HepG2 (cell line): ENCODE results near the gene CPSF6. TPM values are rescaled to one million over a fixed set of nuclear protein-coding genes. Genes with fewer than 3 reads are reported as not detected.

ENCODE experiments used
- ATAC-seq: fragments of 200-7000 bp; cut with Tn5 transposase; 3 replicates; pipeline ENCODE4 v1.9.1; 2020; ENCODE audit warnings: mild to moderate bottlenecking, moderate library complexity
- BruUV-seq: library from RNA; stranded (reverse); fragments of 400-500 nt; replicated peaks from 2 replicates; lab custom pipeline; 2021; lab: Mats Ljungman, UMichigan
- CTCF ChIA-PET: fragments of 300-600 bp; formaldehyde crosslinking; extraction: SDS; loops from one replicate; lab custom pipeline; 2021; ENCODE audit warnings: low total read pairs, inconsistent platforms, low intra/inter-chr PET ratio; lab: Yijun Ruan, JAX
- POLR2A ChIA-PET: fragments of 350-600 bp; sonication (Branson Sonifier 250); formaldehyde crosslinking; loops from one replicate; lab custom pipeline; 2020; ENCODE audit warnings: antibody characterized with exemption, inconsistent platforms; lab: Yijun Ruan, JAX
- DNase-seq: peaks from one replicate; pipeline ENCODE4 v3.0.0-alpha.2; 2015; ENCODE audit warnings: low spot score
- FAIRE-seq: peaks from 3 replicates; lab custom pipeline; 2011; peaks lifted over from hg19 to GRCh38; lab: Jason Lieb, UNC
- H2AFZ ChIP-seq: one replicate; pipeline ENCODE4 v1.6.1; 2011; ENCODE audit warnings: low read length, inconsistent platforms
- H3K27ac ChIP-seq: fragments of 300-600 bp; 3 replicates; pipeline ENCODE4 v1.8.0; 2011; ENCODE audit warnings: mixed run types, mild to moderate bottlenecking, mixed read lengths, low read length, inconsistent platforms; ENCODE audit not compliant: insufficient read depth; ENCODE audit errors: extremely low read length
- H3K27me3 ChIP-seq, 2 experiments: fragments of 200-600 bp in 1 of 2; 2 replicates in 1 of 2; 3 replicates in 1 of 2; pipeline versions ENCODE4 v1.6.0 to v1.8.0; 2011; ENCODE audit warnings: low read length in 2 of 2, mild to moderate bottlenecking in 2 of 2, moderate library complexity in 2 of 2, inconsistent platforms in 1 of 2; ENCODE audit not compliant: insufficient read depth in 2 of 2, control insufficient read depth in 1 of 2
- H3K36me3 ChIP-seq, 2 experiments: fragments of 200-600 bp in 1 of 2; replicated peaks in 1 of 2; 2 replicates in 1 of 2; 3 replicates in 1 of 2; pipeline versions ENCODE4 v1.5.1 to v1.8.0; 2011; ENCODE audit warnings: low read length in 2 of 2, inconsistent platforms in 1 of 2; ENCODE audit not compliant: insufficient read depth in 2 of 2, control insufficient read depth in 1 of 2
- H3K4me1 ChIP-seq: 2 replicates; pipeline ENCODE4 v1.5.1; 2012; ENCODE audit warnings: low read length, inconsistent platforms; ENCODE audit not compliant: insufficient read depth
- H3K4me2 ChIP-seq: 2 replicates; pipeline ENCODE4 v1.6.0; 2011; ENCODE audit warnings: low read depth, low read length, inconsistent platforms
- H3K4me3 ChIP-seq, 3 experiments: fragments of 200-600 bp in 1 of 3; sonication (generic), shearing (Covaris generic) in 1 of 3; replicated peaks in 1 of 3; 2 replicates each; pipeline ENCODE4 v1.5.1; 2011 to 2016; ENCODE audit warnings: low read length in 3 of 3, inconsistent platforms in 2 of 3, low read depth in 2 of 3, mild to moderate bottlenecking in 2 of 3, control low read depth in 1 of 3, mixed read lengths in 1 of 3; ENCODE audit not compliant: insufficient read depth in 1 of 3
- H3K79me2 ChIP-seq: one replicate; pipeline ENCODE4 v1.6.1; 2011; ENCODE audit warnings: low read length, inconsistent platforms; ENCODE audit not compliant: insufficient read depth
- H3K9ac ChIP-seq: 2 replicates; pipeline ENCODE4 v1.6.0; 2011; ENCODE audit warnings: mild to moderate bottlenecking, low read depth, low read length, inconsistent platforms; ENCODE audit not compliant: insufficient read depth
- H3K9me3 ChIP-seq: 2 replicates; pipeline ENCODE4 v1.5.1; 2012; ENCODE audit warnings: mild to moderate bottlenecking, low read length
- H4K20me1 ChIP-seq: 2 replicates; pipeline ENCODE4 v1.6.0; 2011; ENCODE audit warnings: inconsistent platforms, mild to moderate bottlenecking, low read length, moderate library complexity; ENCODE audit not compliant: insufficient read depth
- DPF2 ChIP-seq: sonication (generic); formaldehyde crosslinking; IDR thresholded peaks from 2 replicates; pipeline ENCODE4 v1.4.0; 2020; ENCODE audit warnings: mild to moderate bottlenecking, low read depth, missing genetic modification reagents, borderline replicate concordance
- EZH2 ChIP-seq: conservative IDR thresholded peaks from 2 replicates; pipeline ENCODE4 v1.6.1; 2012; ENCODE audit warnings: mild to moderate bottlenecking, low read depth, low read length, moderate library complexity
- KIAA2018 ChIP-seq: sonication (generic); formaldehyde crosslinking; IDR thresholded peaks from 2 replicates; pipeline ENCODE4 v1.5.0; 2020; ENCODE audit warnings: mild to moderate bottlenecking, missing genetic modification reagents, borderline replicate concordance
- KLF11 ChIP-seq: IDR thresholded peaks from 2 replicates; pipeline ENCODE4 v1.6.1; 2016; ENCODE audit warnings: missing compliant biosample characterization
- SATB2 ChIP-seq: sonication (generic); formaldehyde crosslinking; IDR thresholded peaks from 2 replicates; pipeline ENCODE4 v1.5.0; 2020; ENCODE audit warnings: missing genetic modification reagents
- TBX3 ChIP-seq: fragments of 450-650 bp; IDR thresholded peaks from 2 replicates; pipeline ENCODE4 v1.6.1; 2017; ENCODE audit warnings: antibody characterized with exemption, mild to moderate bottlenecking, inconsistent platforms, borderline replicate concordance
- ZBTB1 ChIP-seq: sonication (generic); formaldehyde crosslinking; IDR thresholded peaks from 2 replicates; pipeline ENCODE4 v1.4.0; 2020; ENCODE audit warnings: missing genetic modification reagents, borderline replicate concordance
- ZBTB38 ChIP-seq: sonication (generic); formaldehyde crosslinking; IDR thresholded peaks from 2 replicates; pipeline ENCODE4 v1.5.1; 2020; ENCODE audit warnings: mild to moderate bottlenecking, missing genetic modification reagents
- ZNF44 ChIP-seq: sonication (generic); formaldehyde crosslinking; IDR thresholded peaks from 2 replicates; pipeline ENCODE4 v1.5.1; 2020; ENCODE audit warnings: mild to moderate bottlenecking, missing genetic modification reagents
- ZNF550 ChIP-seq: sonication (generic); formaldehyde crosslinking; IDR thresholded peaks from 2 replicates; pipeline ENCODE4 v1.4.0; 2020; ENCODE audit warnings: mild to moderate bottlenecking, missing genetic modification reagents, borderline replicate concordance
- ZNF766 ChIP-seq: sonication (generic); formaldehyde crosslinking; IDR thresholded peaks from 2 replicates; pipeline ENCODE4 v1.5.0; 2020; ENCODE audit warnings: missing genetic modification reagents, borderline replicate concordance
- ZSCAN21 ChIP-seq: sonication (generic); formaldehyde crosslinking; IDR thresholded peaks from 2 replicates; pipeline ENCODE4 v1.8.0; 2022; ENCODE audit warnings: mild to moderate bottlenecking, missing genetic modification reagents, moderate library complexity, borderline replicate concordance
- ZSCAN31 ChIP-seq: sonication (generic); formaldehyde crosslinking; IDR thresholded peaks from 2 replicates; pipeline ENCODE4 v1.5.0; 2020; ENCODE audit warnings: low read depth, mild to moderate bottlenecking, missing genetic modification reagents
- WGBS: methylation state at CpG from one replicate; pipeline ENCODE4 v1.1.6; 2017; ENCODE audit warnings: low lambda C conversion rate; 5-methylcytosine and 5-hydroxymethylcytosine counted together
- in situ Hi-C: cut with HindIII; loops from 2 replicates; pipeline ENCODE4 v1.10.0; 2017; ENCODE audit warnings: low pct_unique_long_range_greater_than_20kb; ENCODE audit not compliant: extremely low pct_ligation_motif_present
- intact Hi-C: fragments of 100-400 bp; cut with micrococcal nuclease; formaldehyde crosslinking; loops from one replicate; pipeline ENCODE4 v1.10.0; 2022; ENCODE audit not compliant: unreplicated experiment
- polyA plus RNA-seq, 8 experiments: library from polyadenylated mRNA; depleted of rRNA in 3 of 8; stranded (reverse) in 7 of 8; unstranded in 1 of 8; fragments of >200 nt; fragmentation: Illumina TruSeq in 4 of 8; extraction: Trizol in 4 of 8; gene quantifications; 2 replicates each; pipeline versions ENCODE4 v1.2.1 to v1.2.3, GENCODE V29; 2011 to 2016; ENCODE audit warnings: low read depth in 4 of 8, missing spikeins in 1 of 8, mixed read lengths in 1 of 8; ENCODE audit not compliant: insufficient read depth in 1 of 8
- total RNA-seq, 5 experiments: library from RNA; depleted of rRNA; stranded (reverse); fragments of >200 nt; fragmentation: Illumina TruSeq; extraction: Trizol; gene quantifications; 2 replicates each; pipeline ENCODE4 v1.2.3, GENCODE V29; 2016; ENCODE audit warnings: low read depth in 1 of 5
- TF ChIP-seq, protein P1 (sequence below): sonication (generic); formaldehyde crosslinking; IDR thresholded peaks from 2 replicates; pipeline ENCODE4 v1.8.1; 2023; ENCODE audit warnings: mild to moderate bottlenecking, moderate library complexity, missing genetic modification reagents
- TF ChIP-seq, protein P2 (sequence below): sonication (generic); formaldehyde crosslinking; IDR thresholded peaks from 2 replicates; pipeline ENCODE4 v1.9.0; 2022; ENCODE audit warnings: missing genetic modification reagents, mild to moderate bottlenecking, borderline replicate concordance

The CPSF6 gene
- total and polyA plus RNA-seq, 2 of the 13 experiments (the other 11 are each of a cell fraction or from before 2014, with no cell fraction given): 41.8 to 71.0 TPM

- CTCF ChIA-PET: no interaction called here
- H3K9me3 ChIP-seq: peaks cover 5% of the 10 kb centered on the region; the same call in 1 of the 2 replicates
- no peak overlapping the region for H3K4me3 ChIP-seq
- ATAC-seq (no peak), FAIRE-seq (no peak), DNase-seq (no peak)
- H4K20me1 ChIP-seq: no peaks in the 10 kb centered on the region
- no peak overlapping the region for H3K9ac ChIP-seq
- BruUV-seq: no TSS peak
- intact Hi-C loops (no loop called here), in situ Hi-C loops (no loop called here)
- peaks cover 33% of the 10 kb centered on the region for H3K4me1 ChIP-seq
- 77% methylated on average over 3 of the region's 3 CpGs for WGBS
- no peak overlapping the region for H3K27ac ChIP-seq
- no peaks in the 10 kb centered on the region for H3K79me2 ChIP-seq
- H3K36me3 ChIP-seq: no peaks in the 10 kb centered on the region
- POLR2A ChIA-PET: no interaction called here
- TF ChIP-seq DPF2 (CRISPR knock-in tag) (no peak), ZSCAN31 (CRISPR knock-in tag) (no peak), EZH2 (no peak), KIAA2018 (CRISPR knock-in tag) (no peak), TBX3 (no peak), ZBTB38 (CRISPR knock-in tag) (no peak), ZNF550 (CRISPR knock-in tag) (no peak), SATB2 (CRISPR knock-in tag) (no peak), ZSCAN21 (CRISPR knock-in tag) (no peak), ZBTB1 (CRISPR knock-in tag) (no peak), ZNF766 (CRISPR knock-in tag) (no peak), KLF11 (CRISPR knock-in tag) (no peak), ZNF44 (CRISPR knock-in tag) (no peak)
- TF ChIP-seq, protein P1, sequence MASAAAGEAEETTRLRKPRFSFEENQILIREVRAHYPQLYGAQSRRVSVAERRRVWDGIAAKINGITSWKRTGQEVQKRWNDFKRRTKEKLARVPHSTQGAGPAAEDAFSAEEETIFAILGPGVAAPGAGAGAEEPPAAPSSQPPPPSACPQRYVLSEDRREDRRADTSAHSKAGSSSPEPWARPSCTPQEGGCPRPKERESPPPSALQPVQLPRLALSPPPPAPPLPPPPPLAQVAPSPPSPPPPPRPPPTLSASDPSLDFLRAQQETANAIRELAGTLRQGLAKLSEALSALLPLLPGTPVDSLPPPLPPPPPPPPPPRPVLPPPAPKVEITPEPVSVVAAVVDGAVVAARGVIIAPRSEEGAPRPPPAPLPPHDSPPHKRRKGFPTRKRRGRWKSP (CRISPR knock-in tag): no peak
- TF ChIP-seq, protein P2, sequence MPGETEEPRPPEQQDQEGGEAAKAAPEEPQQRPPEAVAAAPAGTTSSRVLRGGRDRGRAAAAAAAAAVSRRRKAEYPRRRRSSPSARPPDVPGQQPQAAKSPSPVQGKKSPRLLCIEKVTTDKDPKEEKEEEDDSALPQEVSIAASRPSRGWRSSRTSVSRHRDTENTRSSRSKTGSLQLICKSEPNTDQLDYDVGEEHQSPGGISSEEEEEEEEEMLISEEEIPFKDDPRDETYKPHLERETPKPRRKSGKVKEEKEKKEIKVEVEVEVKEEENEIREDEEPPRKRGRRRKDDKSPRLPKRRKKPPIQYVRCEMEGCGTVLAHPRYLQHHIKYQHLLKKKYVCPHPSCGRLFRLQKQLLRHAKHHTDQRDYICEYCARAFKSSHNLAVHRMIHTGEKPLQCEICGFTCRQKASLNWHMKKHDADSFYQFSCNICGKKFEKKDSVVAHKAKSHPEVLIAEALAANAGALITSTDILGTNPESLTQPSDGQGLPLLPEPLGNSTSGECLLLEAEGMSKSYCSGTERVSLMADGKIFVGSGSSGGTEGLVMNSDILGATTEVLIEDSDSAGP: no peak
- H2AFZ ChIP-seq: no peak overlapping the region
- no peaks in the 10 kb centered on the region; a peak in 1 of 5 replicates for H3K27me3 ChIP-seq
- H3K4me2 ChIP-seq: no peak overlapping the region
Observed at GRCh38 chr12:69313209-69313608, 73.8 kb downstream of the CPSF6 start.
